ENCODE data around the gene KRTCAP2. TPM values are rescaled to one million over a fixed set of nuclear protein-coding genes. Genes with fewer than 3 reads are reported as not detected.

The KRTCAP2 gene
- total and polyA plus RNA-seq, 10 of the 15 experiments (the other 5 are each of a cell fraction or from before 2014, with no cell fraction given) = 61.3 to 238 (median 141) TPM

- H3K4me3 ChIP-seq = no peak overlapping the region
- no peaks in the 10 kb centered on the region; the same call in 2 of the 3 replicates for H3K9me3 ChIP-seq (replicated peaks; ENCODE audit: control insufficient read depth, insufficient read depth, low read length)
- TF ChIP-seq KAT2A (conservative IDR thresholded peaks at IDR 0.05; ENCODE audit: control insufficient read depth, low read depth, low read length) (no peak), DPF2 (IDR thresholded peaks at IDR 0.05) (no peak), ZNF274 (IDR thresholded peaks at IDR 0.05; ENCODE audit: insufficient read depth, insufficient read length) (no peak), EP300 (IDR thresholded peaks at IDR 0.05; ENCODE audit: borderline replicate concordance in 1 of 2, control insufficient read depth in 1 of 2, low read depth in 2 of 2, low read length in 2 of 2) (no peak), ZNF592 (IDR thresholded peaks at IDR 0.05) (no peak), HDAC6 (IDR thresholded peaks at IDR 0.05; ENCODE audit: unreplicated experiment) (no peak), SMAD5 (IDR thresholded peaks at IDR 0.05; ENCODE audit: low read depth) (no peak), JUNB (IDR thresholded peaks at IDR 0.05) (no peak), POLR2A (IDR thresholded peaks at IDR 0.05; ENCODE audit: low read depth, low read length) (no peak)
- TF ChIP-seq, protein P1, sequence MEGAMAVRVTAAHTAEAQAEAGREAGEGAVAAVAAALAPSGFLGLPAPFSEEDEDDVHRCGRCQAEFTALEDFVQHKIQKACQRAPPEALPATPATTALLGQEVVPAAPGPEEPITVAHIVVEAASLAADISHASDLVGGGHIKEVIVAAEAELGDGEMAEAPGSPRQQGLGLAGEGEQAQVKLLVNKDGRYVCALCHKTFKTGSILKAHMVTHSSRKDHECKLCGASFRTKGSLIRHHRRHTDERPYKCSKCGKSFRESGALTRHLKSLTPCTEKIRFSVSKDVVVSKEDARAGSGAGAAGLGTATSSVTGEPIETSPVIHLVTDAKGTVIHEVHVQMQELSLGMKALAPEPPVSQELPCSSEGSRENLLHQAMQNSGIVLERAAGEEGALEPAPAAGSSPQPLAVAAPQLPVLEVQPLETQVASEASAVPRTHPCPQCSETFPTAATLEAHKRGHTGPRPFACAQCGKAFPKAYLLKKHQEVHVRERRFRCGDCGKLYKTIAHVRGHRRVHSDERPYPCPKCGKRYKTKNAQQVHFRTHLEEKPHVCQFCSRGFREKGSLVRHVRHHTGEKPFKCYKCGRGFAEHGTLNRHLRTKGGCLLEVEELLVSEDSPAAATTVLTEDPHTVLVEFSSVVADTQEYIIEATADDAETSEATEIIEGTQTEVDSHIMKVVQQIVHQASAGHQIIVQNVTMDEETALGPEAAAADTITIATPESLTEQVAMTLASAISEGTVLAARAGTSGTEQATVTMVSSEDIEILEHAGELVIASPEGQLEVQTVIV (IDR thresholded peaks at IDR 0.05; ENCODE audit: borderline replicate concordance, partially characterized antibody) = no peak
- FAIRE-seq (no peak), ATAC-seq (no peak), DNase-seq (ENCODE audit: low read depth, low spot score) (no peak)
- ChIA-PET POLR2A (interaction anchor here (0.7 to 1.3 kb wide), 2 partner anchors 79 to 106 kb away, joined by 3 to 8 read pairs; no protein-coding TSS in a partner anchor), RAD21 (ENCODE audit: unreplicated experiment) (interaction anchor here (1.5 to 5.1 kb wide), 2 partner anchors 42 to 80 kb away, joined by 4 to 71 read pairs; no protein-coding TSS in a partner anchor), CTCF (interaction anchor here (0.7 to 12.1 kb wide), 11 partner anchors 21 to 126 kb away, joined by 3 to 284 read pairs (median 10); no protein-coding TSS in a partner anchor), SMC1A (ENCODE audit: uncharacterized antibody, unreplicated experiment) (interaction anchor here (0.9 to 5.9 kb wide), 4 partner anchors 28 to 81 kb away, joined by 3 to 37 read pairs (median 22); no protein-coding TSS in a partner anchor)
- no peak overlapping the region for H3K9ac ChIP-seq (ENCODE audit: control insufficient read depth, insufficient read depth, low read length)
- H4K20me1 ChIP-seq (ENCODE audit: control insufficient read depth, insufficient read depth) = no peaks in the 10 kb centered on the region
- intact Hi-C loops (cut with micrococcal nuclease; ENCODE audit: unreplicated experiment) (loop anchor here (5.0 kb wide), 1 partner anchor 33 kb away; the partner anchor contains the start of gene SLC50A1), in situ Hi-C loops (cut with MboI) (no loop called here)
- H3K4me1 ChIP-seq (ENCODE audit: control insufficient read depth, insufficient read depth, low read length) = peaks cover 19% of the 10 kb centered on the region
- no TSS peak for BruUV-seq (replicated peaks)
- 83% methylated on average over 2 of the region's 2 CpGs for WGBS (ENCODE audit: insufficient coverage, insufficient replicate concordance, low lambda C conversion rate, missing lambda C conversion rate)
- no peak overlapping the region for H2AFZ ChIP-seq (ENCODE audit: control insufficient read depth, low read depth, low read length)
- peaks cover 0 to 3% of the 10 kb centered on the region in 2 experiments; a peak in 1 of 4 replicates for H3K36me3 ChIP-seq (ENCODE audit: control insufficient read depth in 2 of 2, insufficient read depth in 2 of 2, low read length in 1 of 2)
- peaks cover 12% of the 10 kb centered on the region for H3K79me2 ChIP-seq (ENCODE audit: control insufficient read depth, insufficient read depth, low read length)
- H3K4me2 ChIP-seq (ENCODE audit: control insufficient read depth, insufficient read depth) = no peak overlapping the region
- no peak overlapping the region for H3K27ac ChIP-seq (ENCODE audit: control insufficient read depth, insufficient read depth)
- no peaks in the 10 kb centered on the region for H3K27me3 ChIP-seq (replicated peaks in 1 of 2; ENCODE audit: control insufficient read depth in 2 of 2, insufficient read depth in 2 of 2, low read length in 1 of 2)
Observed at GRCh38 chr1:155170101-155170785, 2.9 kb downstream of the KRTCAP2 start.

All from GM12878 (cell line).